BJ (cell line): Measurements from ENCODE around the gene GCNT2. TPM values are rescaled to one million over a fixed set of nuclear protein-coding genes. Genes with fewer than 3 reads are reported as not detected.
"Not testable (repeated sequence)": the region's sequence is repeated elsewhere in the genome, so short reads cannot be mapped to it uniquely, and the experiment has no call there.

Source experiments
- CTCF ChIA-PET: fragments of 350-600 bp; formaldehyde crosslinking; extraction: SDS; loops from one replicate; lab custom pipeline; 2021; ENCODE audit warnings: antibody characterized with exemption, inconsistent platforms; lab: Yijun Ruan, JAX
- POLR2A ChIA-PET: fragments of 300-600 bp; sonication (Branson Sonifier 250); formaldehyde crosslinking; extraction: SDS; loops from one replicate; lab custom pipeline; 2021; ENCODE audit warnings: antibody characterized with exemption; lab: Charles Lee
- DNase-seq: peaks from one replicate; pipeline ENCODE4 v3.0.0-alpha.2; 2011; ENCODE audit warnings: low read depth
- H3K27me3 ChIP-seq: 2 replicates; pipeline ENCODE4 v1.6.0; 2011; ENCODE audit warnings: low read length; ENCODE audit not compliant: control insufficient read depth, insufficient read depth
- H3K36me3 ChIP-seq: 2 replicates; pipeline ENCODE4 v1.5.1; 2011; ENCODE audit warnings: low read length; ENCODE audit not compliant: control insufficient read depth, insufficient read depth
- H3K4me3 ChIP-seq: 2 replicates; pipeline ENCODE4 v1.5.1; 2011; ENCODE audit warnings: low read depth, mild to moderate bottlenecking, control low read depth, low read length
- CTCF ChIP-seq: IDR thresholded peaks from 2 replicates; pipeline ENCODE4 v1.5.1; 2011; ENCODE audit warnings: low read depth, mild to moderate bottlenecking, control low read depth, inconsistent platforms, low read length, moderate library complexity; ENCODE audit not compliant: insufficient read depth
- polyA plus RNA-seq: library from polyadenylated mRNA; depleted of rRNA; stranded (reverse); fragments of >200 nt; gene quantifications from 2 replicates; pipeline ENCODE4 v1.2.3, GENCODE V29; 2011

Gene GCNT2
- polyA plus RNA-seq, 1 experiment = 0.04 TPM

GRCh38 chr6:10522929-10523573 is 1.9 kb downstream of the GCNT2 start:
- ChIA-PET POLR2A (no interaction called here), CTCF (no interaction called here)
- Histone ChIP-seq H3K4me3 (no peak overlapping the region), H3K27me3 (no peaks in the 10 kb centered on the region), H3K36me3 (no peaks in the 10 kb centered on the region)
- DNase-seq = no peak
- no peak for TF ChIP-seq CTCF

DNA sequence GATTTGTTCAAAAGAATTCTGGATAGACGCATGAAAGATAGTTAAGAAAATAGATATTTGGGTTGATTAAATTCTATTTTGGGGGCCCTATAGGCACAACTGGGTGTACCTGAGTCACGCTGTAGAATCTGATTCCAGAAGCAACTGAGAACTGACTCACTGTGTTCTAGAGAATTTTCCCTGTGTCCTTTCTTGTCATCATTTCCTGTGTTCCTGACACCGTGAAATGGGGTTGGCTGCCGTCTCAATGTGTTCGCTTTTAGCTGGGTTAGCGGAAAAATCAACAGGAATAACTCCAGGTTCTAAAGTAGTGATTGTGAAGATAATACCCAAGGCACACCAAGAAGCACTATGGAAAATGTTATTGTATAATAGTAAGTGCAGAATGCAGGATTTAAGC is 5.0 kb downstream of the GCNT2 start:
- H3K36me3 ChIP-seq = no peaks in the 10 kb centered on the region
- no peak overlapping the region for H3K4me3 ChIP-seq
- POLR2A ChIA-PET = no interaction called here
- no peak for TF ChIP-seq CTCF
- H3K27me3 ChIP-seq = no peaks in the 10 kb centered on the region
- DNase-seq = no peak
- CTCF ChIA-PET = no interaction called here

DNA sequence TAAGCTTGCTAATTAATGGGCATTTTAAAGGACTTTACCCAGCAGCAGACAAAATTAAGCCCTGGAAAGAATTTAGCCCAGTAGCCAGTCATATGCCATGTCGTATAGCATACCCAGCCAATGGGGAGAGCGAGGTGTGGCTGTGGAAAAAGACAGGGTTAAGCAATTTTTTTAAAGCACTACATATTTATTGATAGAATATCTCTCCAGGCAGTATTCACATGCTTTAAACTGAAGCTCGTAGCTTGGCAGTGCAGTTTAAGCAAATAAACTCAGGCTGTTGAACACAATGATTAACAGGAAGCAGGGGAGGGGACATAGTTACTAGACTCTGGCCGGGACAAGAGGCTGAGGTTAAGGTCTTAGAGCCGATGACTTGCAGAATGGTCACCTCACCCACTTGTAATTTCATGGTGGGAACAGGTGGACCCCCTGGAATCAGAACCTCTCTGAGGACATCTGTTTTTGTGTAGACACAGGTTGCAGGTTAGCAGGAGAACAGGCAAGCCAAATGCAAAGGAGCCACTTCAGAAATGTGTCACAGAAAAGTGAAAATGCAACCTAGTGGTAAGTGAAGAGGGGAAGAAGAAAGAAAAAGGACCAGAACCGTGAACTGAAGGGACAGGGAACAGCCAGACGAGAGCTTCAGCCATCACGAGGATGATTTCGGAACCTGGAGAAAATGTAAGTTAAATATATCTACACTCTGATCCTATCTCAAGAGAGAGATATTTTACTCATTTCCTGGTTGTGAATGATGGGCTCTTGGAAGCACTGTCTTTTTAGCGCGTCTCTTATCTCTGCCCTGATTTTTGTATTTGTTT is 7.2 kb downstream of the GCNT2 start:
- Histone ChIP-seq H3K36me3 (no peaks in the 10 kb centered on the region), H3K4me3 (no peak overlapping the region), H3K27me3 (no peaks in the 10 kb centered on the region)
- ChIA-PET CTCF (interaction anchor here (0.6 to 1.0 kb wide), 2 partner anchors 50 to 63 kb away, joined by 3 read pairs; no protein-coding TSS in a partner anchor), POLR2A (no interaction called here)
- TF ChIP-seq CTCF = no peak
- no peak for DNase-seq

GRCh38 chr6:10529231-10529801 is 8.2 kb downstream of the GCNT2 start:
- H3K4me3 ChIP-seq = no peak overlapping the region
- POLR2A ChIA-PET = no interaction called here
- CTCF ChIA-PET = interaction anchor here (1.0 kb wide), 1 partner anchor 51 kb away, joined by 3 read pairs; no protein-coding TSS in a partner anchor
- no peak for DNase-seq
- no peak for TF ChIP-seq CTCF
- no peaks in the 10 kb centered on the region for H3K27me3 ChIP-seq
- no peaks in the 10 kb centered on the region for H3K36me3 ChIP-seq

DNA sequence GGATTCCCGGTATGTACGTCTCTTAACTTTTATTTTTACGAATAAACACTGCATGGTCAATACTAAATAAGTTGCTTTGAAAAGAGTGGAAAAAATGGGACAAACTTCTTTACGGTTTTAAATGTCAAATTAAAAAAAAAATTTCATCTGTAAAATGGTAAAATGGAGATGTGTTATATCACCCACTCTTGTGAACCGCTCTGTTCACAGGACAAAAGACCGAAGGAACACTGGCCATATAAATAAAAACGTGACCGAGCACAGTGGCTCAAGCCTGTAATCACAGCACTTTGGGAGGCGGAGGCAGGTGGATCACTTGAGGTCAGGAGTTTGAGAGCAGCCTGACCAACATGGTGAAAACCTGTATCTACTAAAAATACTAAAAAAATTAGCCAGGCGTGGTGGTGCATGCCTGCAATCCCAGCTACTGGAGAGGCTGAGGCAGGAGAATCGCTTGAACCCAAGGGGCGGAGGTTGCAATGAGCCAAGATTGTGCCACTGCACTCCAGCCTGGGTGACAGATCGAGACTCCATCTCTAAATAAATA is 8.8 kb downstream of the GCNT2 start:
- CTCF ChIA-PET = not testable (repeated sequence)

More for the DNA sequence above, 8.8 kb downstream of the GCNT2 start:
- DNase-seq, H3K36me3 ChIP-seq, POLR2A ChIA-PET, H3K4me3 ChIP-seq, H3K27me3 ChIP-seq: not testable (repeated sequence)
